ENCODE results near the gene HDAC6.
"Not testable (repeated sequence)": the region's sequence is repeated elsewhere in the genome, so short reads cannot be mapped to it uniquely, and the experiment has no call there.

The HDAC6 gene

DNA sequence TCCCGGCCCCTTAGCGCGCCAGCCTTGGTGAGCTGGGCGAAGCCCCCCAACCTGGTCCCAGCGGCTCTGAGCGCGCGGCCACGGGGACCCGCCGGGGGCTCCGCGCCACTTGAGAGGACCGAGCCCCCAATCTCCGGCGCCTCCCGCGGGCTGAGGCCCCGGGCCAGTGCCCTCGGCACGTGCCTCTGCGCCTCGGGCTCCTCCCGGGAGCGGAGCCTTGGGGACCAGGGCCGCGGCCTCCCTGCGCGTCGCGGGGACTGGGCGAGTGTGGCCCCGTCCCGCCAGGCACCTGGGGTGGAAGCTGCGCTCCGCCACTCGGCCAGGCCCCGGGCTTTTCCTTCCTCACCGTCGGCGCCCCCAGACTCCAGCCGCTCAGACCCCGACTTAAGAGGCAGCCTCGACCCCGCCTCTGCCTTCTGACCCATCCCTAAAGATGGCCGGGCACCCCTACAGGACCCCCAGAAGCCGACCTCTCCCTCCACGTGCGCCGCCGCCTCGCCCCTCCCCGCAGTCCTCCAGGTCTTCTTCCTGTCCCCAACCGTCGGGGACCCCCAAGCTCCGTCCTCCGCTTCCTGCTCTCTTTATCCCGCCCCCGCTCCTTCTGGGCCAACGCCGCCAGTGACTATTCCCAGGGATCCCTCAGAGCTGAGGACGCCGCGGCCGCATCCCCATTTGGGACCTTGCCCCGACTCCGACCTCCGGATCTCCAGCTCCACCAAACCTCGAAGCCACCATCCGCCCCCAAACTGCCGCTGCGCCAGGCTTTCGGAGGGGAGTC lies 25.2 kb downstream of the HDAC6 start:
- DNase-seq, result no peak

DNA sequence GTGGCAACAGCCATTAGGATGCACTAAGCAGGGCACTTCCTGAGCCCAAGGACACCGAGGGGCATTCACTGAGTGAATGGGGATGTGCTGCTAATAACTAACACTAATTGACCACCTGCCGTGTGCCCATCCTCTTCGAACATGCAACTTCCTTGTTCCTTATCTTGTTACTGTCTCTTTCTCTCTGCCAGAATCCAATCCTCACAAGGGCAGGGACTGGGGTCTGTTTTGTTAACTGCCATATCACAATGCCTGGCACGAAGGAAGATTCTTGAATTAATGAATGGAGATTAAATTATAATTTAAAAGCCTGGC lies 25.7 kb downstream of the HDAC6 start:
- no peak for DNase-seq

DNA sequence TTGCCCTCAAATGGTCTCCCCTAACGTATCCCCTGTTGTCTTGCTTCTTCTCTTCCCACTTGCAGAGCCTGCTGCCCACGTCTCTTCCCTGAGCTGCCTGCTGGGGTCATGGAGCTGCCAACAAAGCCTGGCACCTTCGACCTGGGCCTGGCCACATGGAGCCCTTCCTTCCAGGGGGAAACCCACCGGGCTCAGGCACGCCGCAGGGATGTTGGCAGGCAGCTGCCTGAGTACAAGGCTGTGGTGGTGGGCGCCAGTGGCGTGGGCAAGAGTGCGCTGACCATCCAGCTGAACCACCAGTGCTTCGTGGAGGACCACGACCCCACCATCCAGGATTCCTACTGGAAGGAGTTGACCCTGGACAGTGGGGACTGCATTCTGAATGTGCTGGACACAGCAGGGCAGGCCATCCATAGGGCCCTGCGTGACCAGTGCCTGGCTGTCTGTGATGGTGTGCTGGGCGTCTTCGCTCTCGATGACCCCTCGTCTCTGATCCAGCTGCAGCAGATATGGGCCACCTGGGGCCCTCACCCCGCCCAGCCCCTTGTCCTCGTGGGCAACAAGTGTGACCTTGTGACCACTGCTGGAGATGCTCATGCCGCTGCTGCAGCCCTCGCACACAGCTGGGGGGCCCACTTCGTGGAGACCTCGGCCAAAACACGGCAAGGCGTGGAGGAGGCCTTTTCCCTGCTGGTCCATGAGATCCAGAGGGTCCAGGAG lies 27.3 kb downstream of the HDAC6 start:
- no peak for DNase-seq

DNA sequence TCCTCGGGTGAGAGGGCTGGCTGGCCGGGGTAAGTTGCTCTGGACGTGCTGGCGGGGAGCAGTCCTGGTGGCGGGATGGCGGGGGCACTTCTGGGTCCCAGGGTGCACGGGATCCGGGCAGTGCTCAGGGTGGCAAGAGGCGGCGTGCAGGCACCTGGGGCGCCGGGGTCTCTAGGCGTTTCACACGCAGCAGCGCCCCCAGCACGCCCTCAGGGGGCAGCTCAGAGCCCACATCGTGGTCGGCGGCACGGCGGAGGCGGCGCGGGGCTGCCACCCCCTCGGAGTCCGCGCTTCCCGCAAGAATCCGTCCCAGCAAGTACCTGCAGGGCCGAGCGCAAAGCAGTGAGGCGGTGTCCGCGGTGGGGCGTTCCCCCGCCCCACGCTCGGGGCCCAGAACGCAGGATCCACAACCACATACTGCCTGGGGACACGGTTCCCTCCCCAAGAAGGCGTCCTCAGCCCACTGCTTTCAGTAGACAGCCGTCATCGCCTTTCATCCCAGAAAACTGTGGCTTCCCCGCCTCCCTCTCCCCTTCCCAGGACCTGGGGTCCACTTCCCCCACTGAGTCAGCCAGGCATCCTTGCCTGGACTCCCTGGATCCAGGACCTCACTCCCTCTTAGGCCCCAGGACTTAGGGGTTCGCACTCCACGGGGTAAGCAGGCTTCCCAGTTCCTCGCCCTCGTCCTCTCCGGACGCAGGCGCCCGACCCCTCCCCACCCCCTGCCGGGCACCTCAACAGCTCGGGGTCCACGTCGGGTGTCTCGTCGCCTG lies 29.5 kb downstream of the HDAC6 start:
- no peak for DNase-seq

DNA sequence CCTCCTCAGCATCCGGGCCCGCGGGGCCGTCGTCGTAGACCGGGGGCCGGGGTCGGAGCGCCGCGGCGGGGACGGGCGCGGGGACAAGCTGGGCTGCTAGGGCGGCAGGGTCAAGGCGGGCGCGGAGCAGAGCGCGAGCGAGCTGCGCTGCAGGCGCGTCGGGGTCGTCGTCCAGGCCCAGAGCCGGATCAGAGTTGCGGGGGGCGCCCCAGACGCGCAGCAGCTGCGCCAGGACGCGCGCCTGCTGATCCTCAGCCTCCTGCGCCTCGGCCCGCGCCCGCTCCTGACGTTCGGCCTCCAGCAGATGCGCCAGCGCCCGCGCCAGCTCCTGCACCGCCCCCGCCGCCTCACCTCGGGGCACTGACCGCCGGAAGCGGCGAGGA lies 30.0 kb downstream of the HDAC6 start:
- DNase-seq, result no peak

DNA sequence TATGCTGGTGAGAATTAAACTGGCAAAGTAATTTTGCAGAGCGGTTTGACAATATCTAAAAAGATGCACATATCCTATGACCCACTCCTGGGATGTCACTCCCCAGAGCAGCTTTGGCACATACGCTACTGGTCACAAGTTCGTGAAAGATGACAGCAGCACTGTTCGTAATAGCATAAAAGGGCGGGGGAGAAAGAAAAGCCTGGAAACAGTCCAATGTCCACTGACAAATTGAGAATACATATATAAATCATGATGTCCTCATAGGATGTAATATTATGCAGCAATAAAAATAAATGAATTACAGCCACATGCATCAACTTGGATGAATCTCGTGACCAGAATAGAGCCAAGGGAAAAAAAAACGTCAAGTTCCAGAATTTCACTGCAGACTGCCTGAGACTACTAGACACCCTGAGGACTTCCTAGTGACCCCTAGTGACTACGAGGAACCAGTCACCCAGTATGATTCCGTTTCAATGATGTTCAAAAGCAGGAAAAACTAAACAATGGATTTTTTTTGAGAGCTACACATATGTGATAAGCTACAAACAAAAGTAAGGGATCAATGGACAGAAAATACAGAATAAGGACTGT lies 31.8 kb downstream of the HDAC6 start:
- no peak for DNase-seq

DNA sequence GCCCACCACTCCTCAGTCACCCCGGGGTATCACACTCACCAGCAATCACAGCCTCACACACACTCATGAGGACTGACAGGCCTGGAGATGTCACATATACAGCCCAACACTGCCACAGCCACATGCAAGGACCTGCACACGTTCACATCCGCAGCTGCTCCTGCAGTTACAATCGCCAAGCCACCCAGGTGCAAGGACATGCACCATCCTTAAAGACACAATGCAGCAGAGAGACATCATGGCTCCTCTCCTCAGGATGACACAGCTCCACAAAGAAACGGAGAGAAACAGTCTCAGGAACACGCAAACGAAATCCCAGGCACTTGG lies 32.5 kb downstream of the HDAC6 start:
- no peak for DNase-seq

DNA sequence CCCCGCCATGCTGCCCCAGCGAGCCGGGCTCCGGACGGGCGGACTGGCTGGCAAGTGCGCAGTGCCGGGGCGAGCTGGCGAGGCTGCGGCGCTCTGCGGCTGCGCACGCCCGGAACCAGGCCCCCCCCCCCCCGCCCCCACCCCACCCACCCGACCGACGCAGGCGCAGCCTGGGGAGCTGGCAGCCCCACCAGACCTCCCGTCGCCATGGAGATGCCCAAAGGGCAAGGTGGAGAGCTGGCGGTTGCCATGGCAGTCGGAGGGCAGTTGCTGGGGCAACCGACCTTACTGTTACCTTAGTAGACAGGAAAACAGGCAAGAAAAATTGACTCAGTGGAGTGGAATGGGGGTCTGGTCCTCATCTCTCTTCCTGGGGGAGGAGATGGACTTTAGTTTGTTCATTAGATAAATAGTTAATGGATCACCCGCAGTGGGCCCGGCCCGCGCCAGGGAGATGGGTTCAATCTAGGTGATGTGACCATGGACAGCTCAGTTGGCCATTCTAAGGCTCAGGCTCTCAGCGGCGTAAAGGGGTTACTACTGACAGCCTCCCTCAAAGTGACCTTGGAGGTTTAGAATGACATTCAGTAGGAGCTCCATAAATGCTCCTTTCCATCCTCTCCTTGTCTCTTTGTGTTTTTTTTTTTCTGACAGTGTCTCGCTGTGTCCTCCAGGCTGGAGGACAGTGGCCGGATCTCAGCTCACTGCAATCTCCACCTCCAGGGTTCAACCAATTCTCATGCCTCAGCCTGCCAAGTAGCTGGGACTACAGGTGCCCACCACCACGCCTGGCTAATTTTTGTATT lies 33.9 kb downstream of the HDAC6 start, which contains the start of gene PCSK1N:
PCSK1N (minus strand) TSS at position 87 of the 806 bp plus-strand sequence; CDS start at position 9, 78 bp downstream.
- peak; percentile 11 for DNase-seq

DNA sequence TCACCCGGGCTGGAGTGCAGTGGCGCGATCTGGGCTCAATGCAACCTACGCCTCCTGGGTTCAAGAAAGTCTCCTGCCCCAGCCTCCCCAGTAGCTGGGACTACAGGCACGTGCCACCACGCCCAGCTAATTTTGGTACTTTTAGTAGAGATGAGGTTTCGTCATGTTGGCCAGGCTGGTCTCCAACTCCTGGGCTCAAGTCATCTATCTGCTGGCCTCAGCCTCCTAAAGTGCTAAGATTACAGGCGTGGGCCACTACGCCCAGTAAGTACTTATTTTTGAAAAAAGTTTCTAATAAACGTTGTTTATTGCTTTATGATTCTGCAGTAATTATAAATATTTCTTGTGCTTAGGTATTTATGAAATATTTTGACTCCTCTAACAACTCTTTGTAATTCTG lies 37.8 kb downstream of the HDAC6 start:
- DNase-seq, result no peak

DNA sequence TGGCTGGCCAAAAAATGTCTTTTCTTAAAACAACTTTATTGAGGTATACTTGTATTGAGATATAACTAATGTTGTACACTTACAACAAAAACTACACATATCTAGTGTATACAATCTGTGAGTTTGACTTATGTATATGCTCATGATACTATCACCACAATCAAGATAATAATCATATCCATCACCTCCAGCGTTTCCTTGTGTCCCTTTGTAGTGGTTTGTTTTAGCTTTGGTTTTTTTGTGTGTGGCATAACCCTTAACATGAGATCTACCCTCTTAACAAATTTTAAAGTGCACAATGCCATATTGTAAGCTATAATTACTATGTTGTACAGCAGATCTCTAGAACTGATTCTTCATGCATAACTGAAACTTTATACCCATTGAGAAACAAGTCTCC lies 47.0 kb downstream of the HDAC6 start:
- no peak for DNase-seq

DNA sequence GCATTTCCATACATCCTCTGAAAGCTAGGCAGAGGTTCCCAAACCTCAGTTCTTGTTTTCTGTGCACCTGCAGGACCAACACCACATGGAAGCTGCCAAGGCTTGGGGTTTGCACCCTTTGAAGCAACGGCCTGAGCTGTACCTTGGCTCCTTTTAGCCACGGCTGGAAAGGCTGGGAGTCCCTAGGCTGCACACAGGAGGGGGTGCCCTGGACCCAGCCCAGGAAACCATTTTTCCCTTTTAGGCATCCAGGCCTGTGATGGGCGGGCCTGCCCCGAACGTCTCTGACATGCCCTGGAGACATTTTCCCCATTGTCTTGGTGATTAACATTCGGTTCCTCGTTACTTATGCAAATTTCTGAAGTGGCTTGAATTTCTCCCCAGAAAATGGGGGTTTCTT lies 51.0 kb downstream of the HDAC6 start:
- no peak for DNase-seq

DNA sequence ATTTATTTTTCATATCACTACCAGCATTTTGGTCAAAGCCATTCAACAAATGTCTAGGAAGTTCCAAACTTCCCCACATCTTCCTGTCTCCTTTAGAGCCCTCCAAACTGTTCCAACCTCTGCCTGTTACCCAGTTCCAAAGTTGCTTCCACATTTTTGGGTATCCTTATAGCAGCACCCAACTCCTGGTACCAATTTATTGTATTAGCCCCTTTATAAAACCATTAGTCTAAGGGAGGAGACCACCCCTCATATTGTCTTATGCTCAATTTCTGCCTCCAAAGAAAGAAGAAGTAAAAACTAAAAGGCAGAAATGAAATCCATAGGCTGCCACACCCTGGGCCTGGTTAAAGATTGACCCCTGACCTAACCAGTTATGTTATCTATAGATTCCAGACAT lies 51.6 kb downstream of the HDAC6 start:
- DNase-seq, result not testable (repeated sequence)

DNA sequence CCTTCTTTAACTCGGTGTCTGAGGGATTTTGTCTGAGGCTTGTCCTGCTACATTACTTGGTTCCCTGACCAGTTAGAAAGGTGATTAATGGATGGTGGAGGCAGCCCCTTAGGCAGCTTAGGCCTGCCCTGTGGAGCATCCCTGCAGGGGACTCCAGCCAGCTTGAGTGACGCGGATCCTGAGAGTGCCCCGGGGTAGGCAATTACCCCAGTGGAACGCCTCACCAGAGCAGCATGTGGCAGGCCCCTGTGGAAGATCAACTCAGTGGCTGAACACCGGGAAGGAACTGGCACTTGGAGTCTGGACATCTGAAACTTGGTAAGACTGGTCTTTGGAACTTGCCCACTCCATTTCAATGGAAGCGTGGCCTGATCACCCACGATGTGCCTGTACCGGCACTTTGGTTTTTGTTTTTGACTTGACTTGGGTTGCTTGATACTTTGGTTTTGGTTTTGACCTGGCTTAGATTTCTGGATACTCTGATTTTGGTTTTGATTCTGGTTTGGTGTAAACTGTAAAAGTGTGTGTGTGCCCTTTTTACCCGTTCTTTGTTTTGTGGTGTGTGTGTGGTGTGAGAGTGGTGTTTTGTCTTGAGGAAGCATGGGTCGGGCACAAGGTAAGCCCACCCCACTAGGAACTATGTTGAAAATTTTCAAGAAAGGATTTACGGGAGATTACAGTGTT lies 52.4 kb downstream of the HDAC6 start:
- DNase-seq, result not testable (repeated sequence)

DNA sequence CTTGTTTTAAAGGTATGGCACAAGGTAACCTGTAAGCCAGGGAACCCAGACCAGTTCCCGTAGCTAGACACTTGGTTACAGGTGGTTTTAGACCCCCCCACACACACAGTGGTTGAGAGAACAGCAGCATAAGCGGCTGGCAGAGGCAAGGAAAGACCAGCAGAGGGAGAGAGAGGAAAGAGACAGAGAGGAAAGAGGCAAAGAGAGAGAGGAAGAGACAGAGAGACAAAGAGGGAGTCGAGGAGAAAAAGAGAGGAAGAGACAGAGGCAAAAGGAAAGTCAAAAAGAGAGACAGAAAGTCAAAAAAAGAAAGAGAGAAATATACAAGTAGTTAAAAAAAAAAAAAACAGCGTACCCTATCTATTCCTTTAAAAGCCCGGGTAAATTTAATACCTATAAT lies 53.0 kb downstream of the HDAC6 start:
- DNase-seq, result no peak

DNA sequence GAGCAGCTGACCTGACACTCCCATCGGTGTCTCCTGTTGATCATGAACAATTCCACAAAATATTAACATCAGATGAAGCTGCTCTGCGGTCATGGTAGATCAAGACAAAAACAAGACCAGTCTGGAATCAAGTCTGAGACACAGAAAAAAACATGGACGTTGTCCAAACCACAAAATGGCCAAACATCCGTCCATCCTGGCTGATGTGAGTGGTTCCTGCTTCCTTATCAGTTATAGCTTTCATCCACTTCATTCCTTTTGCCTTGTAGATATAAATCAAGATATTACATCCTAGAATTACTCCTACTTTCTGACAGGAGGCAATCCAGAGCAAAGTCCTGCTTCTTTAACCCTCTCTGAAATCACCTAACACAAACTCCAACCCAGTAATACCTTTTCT lies 62.3 kb downstream of the HDAC6 start:
- no peak for DNase-seq

DNA sequence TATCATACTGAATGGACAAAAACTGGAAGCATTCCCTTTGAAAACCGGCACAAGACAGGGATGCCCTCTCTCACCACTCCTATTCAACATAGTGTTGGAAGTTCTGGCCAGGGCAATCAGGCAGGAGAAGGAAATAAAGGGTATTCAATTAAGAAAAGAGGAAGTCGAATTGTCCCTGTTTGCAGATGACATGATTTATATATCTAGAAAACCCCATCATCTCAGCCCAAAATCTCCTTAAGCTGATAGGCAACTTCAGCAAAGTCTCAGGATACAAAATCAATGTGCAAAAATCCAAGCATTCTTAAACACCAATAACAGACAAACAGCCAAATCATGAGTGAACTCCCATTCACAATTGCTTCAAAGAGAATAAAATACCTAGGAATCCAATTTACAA lies 70.2 kb downstream of the HDAC6 start:
- DNase-seq, result not testable (repeated sequence)

Data from stimulated activated CD4-positive, alpha-beta T cell treated with anti-CD3 and anti-CD28 coated beads, Interleukin-4, amount 100 ng/mL, for 24 hours (primary cell).